SK-N-SH (cell line): Measurements from ENCODE around the gene DACH1. TPM values are rescaled to one million over a fixed set of nuclear protein-coding genes. Genes with fewer than 3 reads are reported as not detected.

ENCODE experiments used
- CTCF ChIA-PET: fragments of 300-600, 350-600 bp; formaldehyde crosslinking; extraction: SDS; loops from one replicate; lab custom pipeline; 2021; lab: Yijun Ruan, JAX
- POLR2A ChIA-PET: fragments of 350-600 bp; sonication (Branson Sonifier 250); formaldehyde crosslinking; extraction: SDS; loops from one replicate; lab custom pipeline; 2020; ENCODE audit warnings: antibody characterized with exemption, inconsistent platforms; lab: Yijun Ruan, JAX
- DNase-seq: peaks from one replicate; pipeline ENCODE4 v3.0.0; 2012
- H2AFZ ChIP-seq: fragments of 200-600 bp; sonication (generic); 2 replicates; pipeline ENCODE4 v1.8.1; 2016; ENCODE audit warnings: antibody characterized with exemption, mild to moderate bottlenecking, low read depth
- H3F3A ChIP-seq: fragments of 200-600 bp; sonication (generic); replicated peaks from 2 replicates; pipeline ENCODE3; 2016; ENCODE audit warnings: antibody characterized with exemption, mild to moderate bottlenecking; ENCODE audit not compliant: insufficient read depth
- H3K27ac ChIP-seq, 2 experiments: fragments of 200-500 bp in 1 of 2; fragments of 200-600 bp in 1 of 2; sonication (Bioruptor generic) in 1 of 2; sonication (generic), shearing (Covaris generic) in 1 of 2; 2 replicates each; pipeline versions ENCODE4 v1.5.1 to v1.6.1; 2014 to 2016; ENCODE audit warnings: low read depth in 2 of 2, inconsistent platforms in 1 of 2, low read length in 1 of 2, mild to moderate bottlenecking in 1 of 2, mixed read lengths in 1 of 2
- H3K27me3 ChIP-seq: fragments of 200-600 bp; sonication (generic), shearing (Covaris generic); 2 replicates; pipeline ENCODE4 v1.6.1; 2016; ENCODE audit warnings: mixed run types; ENCODE audit not compliant: insufficient read depth
- H3K36me3 ChIP-seq, 2 experiments: fragments of 200-500 bp in 1 of 2; fragments of 200-600 bp in 1 of 2; sonication (Bioruptor generic) in 1 of 2; sonication (generic) in 1 of 2; replicated peaks in 1 of 2; 2 replicates each; pipeline versions ENCODE3 to v1.5.1; 2014 to 2016; ENCODE audit warnings: low read length in 1 of 2, mild to moderate bottlenecking in 1 of 2; ENCODE audit not compliant: insufficient read depth in 2 of 2, control insufficient read depth in 1 of 2
- H3K4me1 ChIP-seq, 2 experiments: fragments of 200-500 bp in 1 of 2; fragments of 200-600 bp in 1 of 2; sonication (Bioruptor generic) in 1 of 2; sonication (generic), shearing (Covaris generic) in 1 of 2; 2 replicates each; pipeline versions ENCODE4 v1.5.1 to v1.6.1; 2014 to 2016; ENCODE audit warnings: low read depth in 1 of 2, low read length in 1 of 2, mixed run types in 1 of 2; ENCODE audit not compliant: insufficient read depth in 2 of 2, control insufficient read depth in 1 of 2
- H3K4me2 ChIP-seq: fragments of 200-600 bp; sonication (generic), shearing (Covaris generic); 2 replicates; pipeline ENCODE4 v1.6.1; 2017; ENCODE audit warnings: mixed run types
- H3K4me3 ChIP-seq, 2 experiments: fragments of 200-500 bp in 1 of 2; fragments of 200-600 bp in 1 of 2; sonication (Bioruptor generic) in 1 of 2; sonication (generic), shearing (Covaris generic) in 1 of 2; 2 replicates each; pipeline versions ENCODE4 v1.5.1 to v1.8.1; 2014 to 2016; ENCODE audit warnings: low read depth in 2 of 2, inconsistent platforms in 1 of 2, low read length in 1 of 2, mild to moderate bottlenecking in 1 of 2, mixed read lengths in 1 of 2, moderate library complexity in 1 of 2
- H3K79me2 ChIP-seq: fragments of 200-600 bp; sonication (generic); 2 replicates; pipeline ENCODE4 v1.8.1; 2017; ENCODE audit warnings: mild to moderate bottlenecking; ENCODE audit not compliant: insufficient read depth
- H3K9ac ChIP-seq: fragments of 200-600 bp; sonication (generic); 2 replicates; pipeline ENCODE4 v1.6.1; 2017; ENCODE audit warnings: mixed run types
- H3K9me2 ChIP-seq: fragments of 200-600 bp; sonication (generic); 2 replicates; pipeline ENCODE4 v1.6.1; 2017; ENCODE audit warnings: mixed run types
- H3K9me3 ChIP-seq: fragments of 200-600 bp; sonication (generic); 2 replicates; pipeline ENCODE4 v1.6.1; 2017; ENCODE audit warnings: mixed run types, mild to moderate bottlenecking, moderate library complexity
- H4K20me1 ChIP-seq: fragments of 200-600 bp; sonication (generic); 2 replicates; pipeline ENCODE4 v1.6.1; 2017; ENCODE audit warnings: mild to moderate bottlenecking, mixed run types; ENCODE audit not compliant: insufficient read depth
- ELF1 ChIP-seq: IDR thresholded peaks from 2 replicates; pipeline ENCODE4 v1.4.0; 2012
- MEF2A ChIP-seq: IDR thresholded peaks from 2 replicates; pipeline ENCODE4 v1.4.0; 2012; ENCODE audit warnings: low read depth, borderline replicate concordance
- MXI1 ChIP-seq: IDR thresholded peaks from 2 replicates; pipeline ENCODE4 v1.6.1; 2012; ENCODE audit warnings: mild to moderate bottlenecking, low read depth, low read length, improper control_type of control experiment
- POLR2AphosphoS5 ChIP-seq: IDR thresholded peaks from 2 replicates; pipeline ENCODE4 v1.6.1; 2012; ENCODE audit warnings: low read depth, low read length
- RAD21 ChIP-seq: IDR thresholded peaks from 2 replicates; pipeline ENCODE4 v1.6.1; 2012; ENCODE audit warnings: mild to moderate bottlenecking, low read length
- RCOR1 ChIP-seq: fragments of 150-350 bp; IDR thresholded peaks from 2 replicates; pipeline ENCODE4 v1.6.1; 2017; ENCODE audit warnings: antibody characterized with exemption, low read length
- RFX5 ChIP-seq: IDR thresholded peaks from 2 replicates; pipeline ENCODE4 v1.6.1; 2012; ENCODE audit warnings: mild to moderate bottlenecking, improper control_type of control experiment, low read length
- RXRA ChIP-seq: IDR thresholded peaks from 2 replicates; pipeline ENCODE4 v1.4.0; 2012; ENCODE audit warnings: low read depth, mild to moderate bottlenecking, borderline replicate concordance
- TAF1 ChIP-seq: IDR thresholded peaks from 2 replicates; pipeline ENCODE4 v1.6.1; 2012; ENCODE audit warnings: low read depth, mild to moderate bottlenecking, low read length, moderate library complexity, borderline replicate concordance
- YY1 ChIP-seq: IDR thresholded peaks from 2 replicates; pipeline ENCODE4 v1.4.0; 2012; ENCODE audit warnings: low read depth, mild to moderate bottlenecking
- WGBS: methylation state at CpG from one replicate; pipeline ENCODE4 v1.1.6; 2017; ENCODE audit warnings: low lambda C conversion rate; 5-methylcytosine and 5-hydroxymethylcytosine counted together
- polyA plus RNA-seq, 3 experiments: library from polyadenylated mRNA; depleted of rRNA; stranded (reverse); fragments of >200 nt; gene quantifications; 2 replicates each; pipeline ENCODE4 v1.2.3, GENCODE V29; 2012
- TF ChIP-seq, protein P1 (sequence below): IDR thresholded peaks from 2 replicates; pipeline ENCODE4 v1.4.0; 2012; ENCODE audit warnings: low read depth, borderline replicate concordance
- TF ChIP-seq, protein P2 (sequence below): fragments of 150-350 bp; IDR thresholded peaks from 2 replicates; pipeline ENCODE4 v1.6.1; 2017; ENCODE audit warnings: antibody characterized with exemption, low read length, low read depth, borderline replicate concordance
- TF ChIP-seq, protein P3 (sequence below): fragments of 150-350 bp; IDR thresholded peaks from 2 replicates; pipeline ENCODE4 v1.6.1; 2016; ENCODE audit warnings: mild to moderate bottlenecking, low read depth, low read length
- TF ChIP-seq, protein P4 (sequence below): IDR thresholded peaks from 2 replicates; pipeline ENCODE4 v1.4.0; 2012; ENCODE audit warnings: low read depth, borderline replicate concordance
- TF ChIP-seq, protein P5 (sequence below): IDR thresholded peaks from 2 replicates; pipeline ENCODE4 v1.4.0; 2012; ENCODE audit warnings: low read depth

Gene DACH1
- polyA plus RNA-seq, 1 of the 3 experiments (the other 2 are of a cell fraction): 0.21 TPM

DNA sequence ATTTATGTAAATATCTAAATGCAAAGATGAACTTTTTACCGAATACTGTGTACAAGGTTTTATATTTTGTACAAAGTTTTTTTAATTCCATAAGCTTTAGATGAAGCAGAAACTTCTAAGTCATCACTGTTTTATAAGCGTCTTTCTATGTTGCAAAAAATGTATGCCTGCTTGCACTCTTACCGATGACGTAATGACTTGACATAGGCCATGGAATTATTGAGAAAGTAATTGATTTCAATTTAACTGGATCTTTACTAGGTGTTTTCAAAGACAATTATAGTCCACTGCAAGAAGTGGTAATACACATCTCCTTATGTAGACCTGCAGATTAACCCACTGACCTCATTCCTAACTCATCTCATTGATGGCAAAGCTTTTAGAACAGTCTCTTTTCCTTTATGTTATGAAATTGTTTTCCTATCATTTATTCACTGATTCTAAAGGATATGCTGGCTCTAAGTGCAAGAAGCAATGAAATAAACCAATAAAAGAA, 10.4 kb downstream of the DACH1 start:
- no peak for DNase-seq
- no peaks in the 10 kb centered on the region for H3K9me3 ChIP-seq
- H3K9ac ChIP-seq: no peak overlapping the region
- ChIA-PET POLR2A (no interaction called here), CTCF (no interaction called here)
- 84% methylated on average over 4 of the region's 4 CpGs for WGBS
- peaks cover 0 to 16% of the 10 kb centered on the region in 2 experiments; a peak in 2 of 4 replicates for H3K4me1 ChIP-seq
- H2AFZ ChIP-seq: no peak overlapping the region
- H4K20me1 ChIP-seq: no peaks in the 10 kb centered on the region
- no peaks in the 10 kb centered on the region for H3K9me2 ChIP-seq
- H3K27ac ChIP-seq: no peak overlapping the region
- TF ChIP-seq, protein P1, sequence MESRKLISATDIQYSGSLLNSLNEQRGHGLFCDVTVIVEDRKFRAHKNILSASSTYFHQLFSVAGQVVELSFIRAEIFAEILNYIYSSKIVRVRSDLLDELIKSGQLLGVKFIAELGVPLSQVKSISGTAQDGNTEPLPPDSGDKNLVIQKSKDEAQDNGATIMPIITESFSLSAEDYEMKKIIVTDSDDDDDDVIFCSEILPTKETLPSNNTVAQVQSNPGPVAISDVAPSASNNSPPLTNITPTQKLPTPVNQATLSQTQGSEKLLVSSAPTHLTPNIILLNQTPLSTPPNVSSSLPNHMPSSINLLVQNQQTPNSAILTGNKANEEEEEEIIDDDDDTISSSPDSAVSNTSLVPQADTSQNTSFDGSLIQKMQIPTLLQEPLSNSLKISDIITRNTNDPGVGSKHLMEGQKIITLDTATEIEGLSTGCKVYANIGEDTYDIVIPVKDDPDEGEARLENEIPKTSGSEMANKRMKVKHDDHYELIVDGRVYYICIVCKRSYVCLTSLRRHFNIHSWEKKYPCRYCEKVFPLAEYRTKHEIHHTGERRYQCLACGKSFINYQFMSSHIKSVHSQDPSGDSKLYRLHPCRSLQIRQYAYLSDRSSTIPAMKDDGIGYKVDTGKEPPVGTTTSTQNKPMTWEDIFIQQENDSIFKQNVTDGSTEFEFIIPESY: no peak
- no peak for TF ChIP-seq POLR2AphosphoS5
- no peak for TF ChIP-seq RAD21
- TF ChIP-seq, protein P2, sequence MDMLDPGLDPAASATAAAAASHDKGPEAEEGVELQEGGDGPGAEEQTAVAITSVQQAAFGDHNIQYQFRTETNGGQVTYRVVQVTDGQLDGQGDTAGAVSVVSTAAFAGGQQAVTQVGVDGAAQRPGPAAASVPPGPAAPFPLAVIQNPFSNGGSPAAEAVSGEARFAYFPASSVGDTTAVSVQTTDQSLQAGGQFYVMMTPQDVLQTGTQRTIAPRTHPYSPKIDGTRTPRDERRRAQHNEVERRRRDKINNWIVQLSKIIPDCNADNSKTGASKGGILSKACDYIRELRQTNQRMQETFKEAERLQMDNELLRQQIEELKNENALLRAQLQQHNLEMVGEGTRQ: no peak
- no peak for TF ChIP-seq RFX5
- TF ChIP-seq, protein P3, sequence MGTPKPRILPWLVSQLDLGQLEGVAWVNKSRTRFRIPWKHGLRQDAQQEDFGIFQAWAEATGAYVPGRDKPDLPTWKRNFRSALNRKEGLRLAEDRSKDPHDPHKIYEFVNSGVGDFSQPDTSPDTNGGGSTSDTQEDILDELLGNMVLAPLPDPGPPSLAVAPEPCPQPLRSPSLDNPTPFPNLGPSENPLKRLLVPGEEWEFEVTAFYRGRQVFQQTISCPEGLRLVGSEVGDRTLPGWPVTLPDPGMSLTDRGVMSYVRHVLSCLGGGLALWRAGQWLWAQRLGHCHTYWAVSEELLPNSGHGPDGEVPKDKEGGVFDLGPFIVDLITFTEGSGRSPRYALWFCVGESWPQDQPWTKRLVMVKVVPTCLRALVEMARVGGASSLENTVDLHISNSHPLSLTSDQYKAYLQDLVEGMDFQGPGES: no peak
- no peak for TF ChIP-seq MEF2A
- no peak for TF ChIP-seq YY1
- no peak for TF ChIP-seq RXRA
- no peak for TF ChIP-seq RCOR1
- TF ChIP-seq, protein P4, sequence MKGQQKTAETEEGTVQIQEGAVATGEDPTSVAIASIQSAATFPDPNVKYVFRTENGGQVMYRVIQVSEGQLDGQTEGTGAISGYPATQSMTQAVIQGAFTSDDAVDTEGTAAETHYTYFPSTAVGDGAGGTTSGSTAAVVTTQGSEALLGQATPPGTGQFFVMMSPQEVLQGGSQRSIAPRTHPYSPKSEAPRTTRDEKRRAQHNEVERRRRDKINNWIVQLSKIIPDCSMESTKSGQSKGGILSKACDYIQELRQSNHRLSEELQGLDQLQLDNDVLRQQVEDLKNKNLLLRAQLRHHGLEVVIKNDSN: no peak
- TF ChIP-seq MXI1: no peak
- TF ChIP-seq TAF1: no peak
- TF ChIP-seq, protein P5, sequence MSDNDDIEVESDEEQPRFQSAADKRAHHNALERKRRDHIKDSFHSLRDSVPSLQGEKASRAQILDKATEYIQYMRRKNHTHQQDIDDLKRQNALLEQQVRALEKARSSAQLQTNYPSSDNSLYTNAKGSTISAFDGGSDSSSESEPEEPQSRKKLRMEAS: no peak
- no peak for TF ChIP-seq ELF1
- H3K4me2 ChIP-seq: no peak overlapping the region
- H3K4me3 ChIP-seq: no peak overlapping the region
- no peaks in the 10 kb centered on the region for H3K36me3 ChIP-seq
- H3K79me2 ChIP-seq: no peaks in the 10 kb centered on the region
- H3F3A ChIP-seq: no peaks in the 10 kb centered on the region
- H3K27me3 ChIP-seq: no peaks in the 10 kb centered on the region
